HCT116 (cell line): ENCODE data around the gene SRPK3. TPM values are rescaled to one million over a fixed set of nuclear protein-coding genes. Genes with fewer than 3 reads are reported as not detected.

Experiments
- ATAC-seq: fragments of 200-7000 bp; cut with Tn5 transposase; 2 replicates; pipeline ENCODE4 v1.9.1; 2020; ENCODE audit warnings: mild to moderate bottlenecking, moderate library complexity
- BruUV-seq: library from RNA; stranded (reverse); fragments of 400-500 nt; replicated peaks from 2 replicates; lab custom pipeline; 2021; lab: Mats Ljungman, UMichigan
- CTCF ChIA-PET: fragments of 300-600 bp; sonication (Branson Sonifier 250); formaldehyde crosslinking; loops from one replicate; lab custom pipeline; 2021; ENCODE audit warnings: antibody characterized with exemption; lab: Charles Lee
- POLR2A ChIA-PET: fragments of 300-600, 350-600 bp; sonication (Branson Sonifier 250); formaldehyde crosslinking; loops from one replicate; lab custom pipeline; 2021; ENCODE audit warnings: antibody characterized with exemption; lab: Charles Lee
- RAD21 ChIA-PET, 2 experiments: fragments of 300-600 bp; sonication (Branson Sonifier 250); formaldehyde crosslinking; loops; one replicate each; lab custom pipeline; 2023; ENCODE audit warnings: low total read pairs in 2 of 2; ENCODE audit not compliant: uncharacterized antibody in 2 of 2, unreplicated experiment in 2 of 2, low non-redundant PET in 1 of 2; lab: Charles Lee
- DNase-seq: peaks from one replicate; pipeline ENCODE4 v3.0.0-alpha.2; 2010; ENCODE audit warnings: low read depth, low spot score
- H2AFZ ChIP-seq: fragments of 200-600 bp; shearing (Covaris generic), sonication (generic); 2 replicates; pipeline ENCODE4 v1.6.1; 2017; ENCODE audit warnings: low read depth, mixed run types, mixed read lengths, antibody characterized with exemption, low read length; ENCODE audit not compliant: poor library complexity, severe bottlenecking
- H3K27ac ChIP-seq: 2 replicates; pipeline ENCODE4 v1.5.1; 2012; ENCODE audit warnings: low read depth, low read length
- H3K27me3 ChIP-seq: fragments of 200-600 bp; sonication (generic); 2 replicates; pipeline ENCODE4 v1.6.1; 2016; ENCODE audit warnings: mixed run types, low read length, mixed read lengths; ENCODE audit not compliant: insufficient read depth
- H3K36me3 ChIP-seq, 2 experiments: fragments of 200-500 bp in 1 of 2; fragments of 200-600 bp in 1 of 2; sonication (Bioruptor generic) in 1 of 2; sonication (generic) in 1 of 2; 2 replicates each; pipeline versions ENCODE4 v1.5.1 to v1.6.1; 2014 to 2016; ENCODE audit warnings: low read length in 2 of 2, inconsistent platforms in 1 of 2, mixed read lengths in 1 of 2, mixed run types in 1 of 2; ENCODE audit not compliant: insufficient read depth in 2 of 2, control insufficient read depth in 1 of 2
- H3K4me1 ChIP-seq, 2 experiments: fragments of 200-600 bp in 1 of 2; sonication (generic) in 1 of 2; 2 replicates each; pipeline versions ENCODE4 v1.5.1 to v1.6.1; 2012 to 2017; ENCODE audit warnings: low read length in 2 of 2, inconsistent platforms in 1 of 2, mild to moderate bottlenecking in 1 of 2, mixed read lengths in 1 of 2, mixed run types in 1 of 2, moderate library complexity in 1 of 2; ENCODE audit not compliant: insufficient read depth in 2 of 2, control insufficient read depth in 1 of 2
- H3K4me2 ChIP-seq: fragments of 200-600 bp; sonication (generic); 2 replicates; pipeline ENCODE4 v1.6.1; 2017; ENCODE audit warnings: mixed run types, low read length, mixed read lengths
- H3K4me3 ChIP-seq, 2 experiments: fragments of 200-600 bp in 1 of 2; sonication (generic) in 1 of 2; replicated peaks in 1 of 2; 2 replicates each; pipeline ENCODE4 v1.5.1; 2011 to 2016; ENCODE audit warnings: low read length in 2 of 2, control low read depth in 1 of 2, low read depth in 1 of 2, mild to moderate bottlenecking in 1 of 2, mixed read lengths in 1 of 2, mixed run types in 1 of 2
- H3K79me2 ChIP-seq: fragments of 200-600 bp; sonication (generic); 2 replicates; pipeline ENCODE4 v1.6.1; 2017; ENCODE audit warnings: mild to moderate bottlenecking, mixed run types, low read length, moderate library complexity, mixed read lengths; ENCODE audit not compliant: insufficient read depth
- H3K9ac ChIP-seq: fragments of 200-600 bp; sonication (generic); 2 replicates; pipeline ENCODE4 v1.6.1; 2016; ENCODE audit warnings: low read length, mixed read lengths
- H3K9me2 ChIP-seq: fragments of 200-600 bp; sonication (generic), shearing (Covaris generic); 2 replicates; pipeline ENCODE4 v1.6.1; 2017; ENCODE audit warnings: mixed run types, mild to moderate bottlenecking, moderate library complexity; ENCODE audit not compliant: insufficient read depth
- H3K9me3 ChIP-seq, 2 experiments: fragments of 200-500 bp in 1 of 2; fragments of 200-600 bp in 1 of 2; sonication (Bioruptor generic) in 1 of 2; sonication (generic) in 1 of 2; 2 replicates each; pipeline ENCODE4 v1.6.1; 2014 to 2017; ENCODE audit warnings: low read length in 2 of 2, mixed read lengths in 2 of 2, inconsistent platforms in 1 of 2, low read depth in 1 of 2, mild to moderate bottlenecking in 1 of 2, mixed run types in 1 of 2, moderate library complexity in 1 of 2; ENCODE audit not compliant: control insufficient read depth in 1 of 2, insufficient read depth in 1 of 2
- H4K20me1 ChIP-seq: fragments of 200-600 bp; sonication (generic), shearing (Covaris generic); 2 replicates; pipeline ENCODE4 v1.6.1; 2017; ENCODE audit warnings: mixed run types, mild to moderate bottlenecking, moderate library complexity; ENCODE audit not compliant: insufficient read depth
- EGR1 ChIP-seq: IDR thresholded peaks from 2 replicates; pipeline ENCODE4 v1.6.1; 2012; ENCODE audit warnings: low read depth
- POLR2A ChIP-seq: IDR thresholded peaks from 2 replicates; pipeline ENCODE4 v1.7.0; 2011; ENCODE audit warnings: borderline replicate concordance; ENCODE audit not compliant: insufficient read depth, insufficient read length; ENCODE audit errors: extremely low read depth
- TCF7L2 ChIP-seq: IDR thresholded peaks from 2 replicates; pipeline ENCODE4 v1.7.0; 2011; ENCODE audit warnings: borderline replicate concordance, inconsistent platforms; ENCODE audit not compliant: insufficient read depth, insufficient read length; ENCODE audit errors: extremely low read depth
- ZFX ChIP-seq: fragments of 450-650 bp; IDR thresholded peaks from 2 replicates; pipeline ENCODE4 v1.6.1; 2017
- ZNF274 ChIP-seq: fragments of 200-500 bp; sonication (Bioruptor generic); IDR thresholded peaks from 2 replicates; pipeline ENCODE4 v1.6.1; 2014; ENCODE audit warnings: mild to moderate bottlenecking, low read depth, low read length, inconsistent platforms
- intact Hi-C: fragments of 100-400 bp; cut with micrococcal nuclease; formaldehyde crosslinking; loops from 2 replicates; pipeline ENCODE4 v1.10.0; 2022
- total RNA-seq: library from RNA; stranded (reverse); gene quantifications from one replicate; pipeline ENCODE4 v1.2.1, GENCODE V29; 2021; ENCODE audit not compliant: unreplicated experiment

SRPK3 gene
- total RNA-seq, 1 experiment from 2014 or later: not detected

DNA sequence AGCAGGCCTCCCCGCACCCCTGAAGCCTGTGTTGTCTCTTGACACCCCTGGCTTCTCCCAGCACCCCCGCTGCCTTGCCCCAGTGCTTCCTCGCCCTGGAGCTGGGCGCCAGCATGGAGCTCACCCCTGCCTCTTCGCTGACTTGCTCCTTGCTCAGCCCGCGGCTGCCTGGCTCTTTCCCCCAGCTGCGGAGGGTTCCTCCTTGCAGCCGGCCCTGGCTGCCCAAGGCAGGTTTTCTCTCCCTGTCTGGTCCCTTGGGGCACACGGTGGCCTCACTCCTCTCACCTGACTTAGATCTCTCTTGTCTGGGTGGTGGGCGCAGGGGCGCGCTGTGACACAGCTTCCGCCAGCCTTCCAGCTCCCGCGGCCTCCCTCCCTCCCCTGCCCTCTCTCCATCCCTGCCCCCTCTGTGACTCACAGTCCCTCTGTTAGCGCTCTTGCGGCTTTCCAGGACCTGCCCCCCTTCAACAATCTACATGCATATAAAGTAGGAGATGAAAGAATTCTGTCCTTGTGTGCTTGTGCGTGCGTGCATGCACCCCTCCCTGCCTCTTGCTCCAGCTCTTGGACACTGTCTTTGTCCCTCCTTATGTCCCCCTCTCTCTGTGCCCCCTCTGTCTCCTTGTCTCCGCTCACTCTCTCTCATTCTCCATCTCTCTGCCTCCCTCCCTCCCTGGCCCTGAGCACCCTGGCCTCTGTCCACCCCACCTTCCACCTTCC is 14.6 kb upstream of the SRPK3 start:
- DNase-seq (no peak), ATAC-seq (no peak)
- Histone ChIP-seq H3K9ac (no peak overlapping the region), H3K36me3 (no peaks in the 10 kb centered on the region), H3K9me2 (no peaks in the 10 kb centered on the region), H4K20me1 (no peaks in the 10 kb centered on the region), H3K4me3 (no peak overlapping the region), H3K9me3 (no peaks in the 10 kb centered on the region), H3K79me2 (no peaks in the 10 kb centered on the region)
- no TSS peak for BruUV-seq
- ChIA-PET RAD21 (no interaction called here), CTCF (no interaction called here)
- intact Hi-C loops: no loop called here
- TF ChIP-seq ZNF274: no peak
- TF ChIP-seq POLR2A: no peak
- TF ChIP-seq TCF7L2: peak; percentile 26
- TF ChIP-seq ZFX: no peak; the same call in 1 of the 2 replicates
- no peak for TF ChIP-seq EGR1
- TF ChIP-seq, all 23 proteins: peak for 1
- Histone ChIP-seq H2AFZ (no peak overlapping the region), H3K4me1 (peaks cover 0 to 10% of the 10 kb centered on the region in 2 experiments; a peak in 2 of 4 replicates), H3K4me2 (no peak overlapping the region), H3K27ac (no peak overlapping the region), H3K27me3 (no peaks in the 10 kb centered on the region)
- POLR2A ChIA-PET: no interaction called here

DNA sequence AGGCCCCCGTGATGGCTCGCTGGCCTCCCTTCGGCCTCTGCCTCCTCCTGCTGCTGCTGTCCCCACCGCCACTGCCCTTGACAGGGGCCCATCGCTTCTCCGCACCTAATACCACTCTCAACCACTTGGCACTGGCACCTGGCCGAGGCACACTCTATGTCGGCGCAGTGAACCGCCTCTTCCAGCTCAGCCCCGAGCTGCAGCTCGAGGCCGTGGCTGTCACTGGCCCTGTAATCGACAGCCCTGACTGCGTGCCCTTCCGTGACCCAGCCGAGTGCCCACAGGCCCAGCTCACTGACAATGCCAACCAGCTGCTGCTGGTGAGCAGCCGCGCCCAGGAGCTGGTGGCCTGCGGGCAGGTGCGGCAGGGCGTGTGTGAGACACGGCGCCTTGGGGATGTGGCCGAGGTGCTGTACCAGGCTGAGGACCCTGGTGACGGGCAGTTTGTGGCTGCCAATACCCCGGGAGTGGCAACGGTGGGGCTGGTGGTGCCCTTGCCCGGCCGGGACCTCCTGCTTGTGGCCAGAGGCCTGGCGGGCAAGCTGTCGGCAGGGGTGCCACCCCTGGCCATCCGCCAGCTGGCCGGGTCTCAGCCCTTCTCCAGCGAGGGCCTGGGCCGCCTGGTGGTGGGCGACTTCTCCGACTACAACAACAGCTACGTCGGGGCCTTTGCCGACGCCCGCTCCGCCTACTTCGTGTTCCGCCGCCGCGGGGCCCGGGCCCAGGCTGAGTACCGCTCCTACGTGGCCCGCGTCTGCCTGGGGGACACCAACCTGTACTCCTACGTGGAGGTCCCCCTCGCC is 13.8 kb upstream of the SRPK3 start:
- intact Hi-C loops: no loop called here

More for the DNA sequence above, 13.8 kb upstream of the SRPK3 start:
- ChIA-PET CTCF (interaction anchor here (1.3 kb wide), 1 partner anchor 180 kb away, joined by 3 read pairs; no protein-coding TSS in a partner anchor), POLR2A (no interaction called here), RAD21 (no interaction called here)
- Histone ChIP-seq H3K4me2 (no peak overlapping the region), H3K9ac (no peak overlapping the region), H3K9me3 (no peaks in the 10 kb centered on the region), H3K4me3 (no peak overlapping the region), H4K20me1 (no peaks in the 10 kb centered on the region), H3K4me1 (peaks cover 0 to 10% of the 10 kb centered on the region in 2 experiments; a peak in 2 of 4 replicates), H3K79me2 (no peaks in the 10 kb centered on the region), H3K27ac (no peak overlapping the region), H2AFZ (no peak overlapping the region), H3K36me3 (no peaks in the 10 kb centered on the region), H3K27me3 (no peaks in the 10 kb centered on the region), H3K9me2 (no peaks in the 10 kb centered on the region)
- ATAC-seq (no peak), DNase-seq (no peak)
- BruUV-seq: no TSS peak
- no peak for TF ChIP-seq TCF7L2
